Esophagus squamous epithelium (tissue), 5 donors: ENCODE measurements around the gene BMP2K. TPM values are rescaled to one million over a fixed set of nuclear protein-coding genes. Genes with fewer than 3 reads are reported as not detected.

Experiments used
- DNase-seq: peaks from one replicate; lab custom pipeline; 2025; lab: John Stamatoyannopoulos, UW
- H3K27ac ChIP-seq, 4 donors: fragments of 200-600 bp; sonication (generic); one replicate each; pipeline ENCODE4 v1.5.1; 2016 to 2019; ENCODE audit warnings: mild to moderate bottlenecking in 1 of 4
- H3K27me3 ChIP-seq, 4 donors: fragments of 200-600 bp; sonication (generic); 1 replicate in 3 of 4; 2 replicates in 1 of 4; pipeline versions ENCODE4 v1.5.1 to v1.6.0; 2017 to 2021; ENCODE audit warnings: antibody characterized with exemption in 1 of 4
- H3K36me3 ChIP-seq, 3 donors: fragments of 200-600 bp; sonication (generic); one replicate each; pipeline ENCODE4 v1.5.1; 2016 to 2019
- H3K4me1 ChIP-seq, 3 donors: fragments of 200-600 bp; sonication (generic); one replicate each; pipeline ENCODE4 v1.5.1; 2017 to 2019
- H3K4me3 ChIP-seq, 4 donors: fragments of 200-600 bp; sonication (generic); 1 replicate in 3 of 4; 2 replicates in 1 of 4; pipeline ENCODE4 v1.5.1; 2016 to 2019; ENCODE audit warnings: mild to moderate bottlenecking in 2 of 4, moderate library complexity in 1 of 4
- H3K9me3 ChIP-seq, 3 donors: fragments of 200-600 bp; sonication (generic); one replicate each; pipeline ENCODE4 v1.5.1; 2016 to 2019
- CTCF ChIP-seq, 6 experiments: fragments of 450-650 bp in 4 of 6; fragments of 200-600 bp in 2 of 6; sonication (generic) in 2 of 6; IDR thresholded peaks; one replicate each; pipeline ENCODE4 v1.5.1; 2016 to 2019; ENCODE audit warnings: antibody characterized with exemption in 6 of 6, mild to moderate bottlenecking in 4 of 6, moderate library complexity in 4 of 6
- POLR2A ChIP-seq, 4 donors: fragments of 450-650 bp; IDR thresholded peaks; one replicate each; pipeline ENCODE4 v1.6.1; 2017; ENCODE audit warnings: antibody characterized with exemption in 4 of 4, mild to moderate bottlenecking in 4 of 4, moderate library complexity in 3 of 4
- WGBS, 2 donors: methylation state at CpG; one replicate each; pipeline ENCODE4 v1.1.5; 2018; 5-methylcytosine and 5-hydroxymethylcytosine counted together
- intact Hi-C: fragments of 100-400 bp; cut with DNase I; formaldehyde crosslinking; loops from one replicate; pipeline ENCODE4 v1.15.0; 2022
- total RNA-seq, 4 donors: library from RNA; depleted of rRNA; stranded (reverse); fragments of >200 nt; gene quantifications; one replicate each; pipeline ENCODE4 v1.1.0, GENCODE V29; 2016
- donor health status: DM: yes; HTN: yes; CAD: no.

BMP2K gene
- total RNA-seq, 4 donors from 2014 or later: 27.4 to 47.3 (median 33.7) TPM

GRCh38 chr4:78737035-78737434, 39.1 kb upstream of the BMP2K start:
- H3K9me3 ChIP-seq: no peaks in the 10 kb centered on the region
- no peaks in the 10 kb centered on the region for H3K27me3 ChIP-seq
- no peak overlapping the region for H3K4me3 ChIP-seq
- H3K27ac ChIP-seq: no peak overlapping the region
- H3K36me3 ChIP-seq: no peaks in the 10 kb centered on the region
- no peaks in the 10 kb centered on the region for H3K4me1 ChIP-seq
- no peak for DNase-seq
- TF ChIP-seq CTCF (IDR thresholded peaks at IDR 0.05) (no peak), POLR2A (IDR thresholded peaks at IDR 0.05) (no peak)
- 71 to 82% methylated on average over 1 of the region's 1 CpG for WGBS, 2 donors
- intact Hi-C loops: no loop called here

GRCh38 chr4:78737973-78738372, 38.2 kb upstream of the BMP2K start:
- Histone ChIP-seq H3K9me3 (no peaks in the 10 kb centered on the region), H3K4me1 (no peaks in the 10 kb centered on the region), H3K27me3 (no peaks in the 10 kb centered on the region), H3K36me3 (no peaks in the 10 kb centered on the region), H3K4me3 (no peak overlapping the region), H3K27ac (no peak overlapping the region)
- TF ChIP-seq POLR2A (IDR thresholded peaks at IDR 0.05) (no peak), CTCF (IDR thresholded peaks at IDR 0.05) (no peak)
- DNase-seq: no peak
- intact Hi-C loops: no loop called here
- 57 to 65% methylated on average over 1 to 2 of the region's 2 CpGs for WGBS, 2 donors

GRCh38 chr4:78742300-78742699, 33.9 kb upstream of the BMP2K start:
- WGBS, 2 donors: 81 to 93% methylated on average over 2 of the region's 2 CpGs
- no peak overlapping the region for H3K27ac ChIP-seq

GRCh38 chr4:78747475-78747922, 28.7 kb upstream of the BMP2K start:
- peaks cover 0 to 4% (median 0%) of the 10 kb centered on the region in 3 donors for H3K4me1 ChIP-seq
- H3K36me3 ChIP-seq: no peaks in the 10 kb centered on the region
- WGBS, 2 donors: 71 to 72% methylated on average over 3 of the region's 3 CpGs
- intact Hi-C loops: no loop called here
- no peak for TF ChIP-seq CTCF (IDR thresholded peaks at IDR 0.05)
- TF ChIP-seq POLR2A (IDR thresholded peaks at IDR 0.05): no peak
- H3K9me3 ChIP-seq: no peaks in the 10 kb centered on the region
- no peak overlapping the region for H3K4me3 ChIP-seq
- no peaks in the 10 kb centered on the region for H3K27me3 ChIP-seq
- no peak for DNase-seq
- no peak overlapping the region for H3K27ac ChIP-seq

More at GRCh38 chr4:78742300-78742699, 33.9 kb upstream of the BMP2K start:
- no peak for DNase-seq
- Histone ChIP-seq H3K4me1 (no peaks in the 10 kb centered on the region), H3K36me3 (no peaks in the 10 kb centered on the region), H3K9me3 (no peaks in the 10 kb centered on the region), H3K4me3 (no peak overlapping the region), H3K27me3 (no peaks in the 10 kb centered on the region)
- no peak for TF ChIP-seq POLR2A (IDR thresholded peaks at IDR 0.05)
- no peak for TF ChIP-seq CTCF (IDR thresholded peaks at IDR 0.05)
- intact Hi-C loops: no loop called here

GRCh38 chr4:78748381-78748780, 27.8 kb upstream of the BMP2K start:
- WGBS, 2 donors: 69 to 87% methylated on average over 2 of the region's 2 CpGs
- Histone ChIP-seq H3K4me3 (no peak overlapping the region), H3K4me1 (peaks cover 0 to 4% (median 0%) of the 10 kb centered on the region in 3 donors), H3K36me3 (no peaks in the 10 kb centered on the region), H3K27me3 (no peaks in the 10 kb centered on the region), H3K9me3 (no peaks in the 10 kb centered on the region), H3K27ac (no peak overlapping the region)
- TF ChIP-seq CTCF (IDR thresholded peaks at IDR 0.05) (no peak), POLR2A (IDR thresholded peaks at IDR 0.05) (no peak)
- DNase-seq: no peak
- intact Hi-C loops: no loop called here
